HUDEP-2 (cell line): ENCODE results near the gene PRF1.

Source experiments
- DNase-seq, 76 experiments: peaks; one replicate each; lab custom pipeline; 2025; ENCODE audit not compliant: unreplicated experiment in 76 of 76; lab: John Stamatoyannopoulos, UW

Gene PRF1

DNA sequence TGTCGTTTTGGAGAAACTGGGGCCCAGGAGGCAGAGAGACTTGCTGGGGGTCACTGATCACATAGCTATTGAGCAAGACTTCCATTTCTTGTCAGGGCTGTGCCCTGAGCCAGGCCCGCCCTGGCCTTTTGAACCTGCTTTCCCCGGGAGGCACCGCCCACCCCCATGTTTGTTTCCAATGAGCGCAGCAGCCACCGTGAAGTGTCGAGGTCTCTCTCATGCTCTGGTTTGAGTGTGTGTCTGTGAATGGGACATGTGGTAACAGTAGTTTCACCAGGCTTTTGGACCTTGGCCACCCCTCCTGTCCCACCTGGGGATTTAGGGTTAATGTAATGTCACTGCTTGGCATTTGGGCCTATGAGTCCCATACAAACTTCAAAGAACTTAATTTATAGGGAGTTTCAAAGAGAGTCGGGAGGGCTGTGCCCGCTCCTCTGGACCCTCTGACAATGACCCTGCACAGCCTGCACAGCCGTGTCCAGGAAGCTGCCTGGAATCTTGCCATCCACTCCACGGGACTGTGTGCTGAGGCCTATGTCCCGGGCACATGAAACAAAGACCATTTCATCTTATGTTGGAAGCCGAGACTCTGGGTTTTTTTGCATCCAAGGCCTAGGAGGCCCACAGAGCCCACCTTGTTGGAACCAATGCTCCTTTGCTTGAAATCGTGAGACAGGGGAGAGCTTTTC is 6.3 kb downstream of the PRF1 start:
- DNase-seq = no peak

DNA sequence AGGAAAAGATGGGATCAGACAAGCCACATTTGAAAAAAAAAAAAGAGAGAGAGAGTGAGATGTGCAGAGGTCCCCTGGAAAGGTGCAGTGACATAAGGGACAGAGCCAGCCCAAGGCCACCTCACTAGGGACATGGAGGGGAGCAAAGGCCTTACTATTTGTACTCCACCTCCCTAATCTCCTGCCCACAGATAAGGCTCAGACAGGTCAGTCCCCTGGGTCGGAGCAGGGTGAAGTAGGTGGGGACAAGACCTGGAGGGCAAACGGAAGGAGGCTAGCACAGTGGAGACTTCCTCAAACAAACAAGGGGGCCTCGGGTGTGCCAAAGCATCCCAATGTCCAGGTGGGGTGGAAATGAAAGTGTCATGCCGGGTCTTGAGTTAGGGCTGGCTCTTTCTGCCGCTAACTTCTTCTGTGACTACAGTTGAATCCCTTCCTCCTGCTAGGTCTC is 7.0 kb downstream of the PRF1 start:
- DNase-seq = no peak

DNA sequence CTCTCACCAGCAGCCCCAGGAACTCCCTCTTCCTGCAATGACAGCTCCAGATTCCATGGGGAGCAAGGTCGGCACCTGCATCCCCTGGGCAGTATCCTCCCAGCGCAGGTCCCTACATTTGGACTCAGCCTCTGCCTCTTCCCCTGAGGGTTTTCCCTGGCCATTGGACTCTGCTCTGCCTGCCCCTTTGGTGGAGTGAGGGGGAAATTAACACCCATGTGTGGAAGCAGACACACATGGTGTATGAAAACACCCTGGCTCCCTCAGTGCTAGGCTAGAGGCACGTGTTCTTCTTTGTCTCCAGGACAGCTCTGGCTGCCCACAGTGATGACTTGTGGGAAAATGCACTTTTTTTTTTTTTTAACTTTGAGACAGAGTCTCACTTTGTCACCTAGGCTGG is 8.4 kb downstream of the PRF1 start:
- no peak for DNase-seq

- DNase-seq = no peak
Observed at GRCh38 chr10:70593513-70593890, 9.0 kb downstream of the PRF1 start.

DNA sequence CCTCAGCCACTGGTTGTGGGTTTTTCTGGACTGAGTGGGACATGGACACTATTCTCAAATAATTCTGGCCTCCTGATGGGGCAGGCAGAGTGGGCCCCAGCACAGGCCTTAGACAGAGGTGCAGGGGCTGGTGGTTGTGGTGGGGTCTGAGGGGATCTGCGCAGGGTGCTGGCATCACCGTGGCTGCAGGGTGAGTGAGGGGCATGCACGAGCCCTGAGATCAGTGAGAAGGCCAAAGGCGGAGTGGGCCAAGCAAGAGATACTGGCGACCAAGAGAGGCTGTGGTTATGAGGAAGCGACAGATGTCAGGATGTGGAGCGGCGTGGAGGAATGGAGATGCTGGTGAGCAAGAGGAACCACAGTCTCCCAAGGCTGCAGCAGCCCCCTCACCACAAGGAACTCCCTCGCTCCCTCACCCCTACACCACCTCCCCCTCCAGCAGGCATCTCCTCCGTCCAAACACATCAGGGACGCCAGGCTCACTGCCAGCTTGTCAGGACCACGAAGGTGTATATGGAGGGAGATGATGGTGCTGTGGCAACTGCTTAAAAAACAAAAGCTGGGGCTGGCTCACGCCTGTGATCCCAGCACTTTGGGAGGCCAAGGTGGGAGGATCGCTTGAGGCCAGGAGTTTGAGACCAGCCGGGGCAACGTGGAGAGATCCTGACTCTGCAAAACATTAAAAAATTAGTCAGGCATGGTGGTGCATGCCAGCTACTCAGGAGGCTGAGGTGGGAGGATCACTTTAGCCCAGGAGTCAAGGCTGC is 9.6 kb downstream of the PRF1 start:
- no peak for DNase-seq

DNA sequence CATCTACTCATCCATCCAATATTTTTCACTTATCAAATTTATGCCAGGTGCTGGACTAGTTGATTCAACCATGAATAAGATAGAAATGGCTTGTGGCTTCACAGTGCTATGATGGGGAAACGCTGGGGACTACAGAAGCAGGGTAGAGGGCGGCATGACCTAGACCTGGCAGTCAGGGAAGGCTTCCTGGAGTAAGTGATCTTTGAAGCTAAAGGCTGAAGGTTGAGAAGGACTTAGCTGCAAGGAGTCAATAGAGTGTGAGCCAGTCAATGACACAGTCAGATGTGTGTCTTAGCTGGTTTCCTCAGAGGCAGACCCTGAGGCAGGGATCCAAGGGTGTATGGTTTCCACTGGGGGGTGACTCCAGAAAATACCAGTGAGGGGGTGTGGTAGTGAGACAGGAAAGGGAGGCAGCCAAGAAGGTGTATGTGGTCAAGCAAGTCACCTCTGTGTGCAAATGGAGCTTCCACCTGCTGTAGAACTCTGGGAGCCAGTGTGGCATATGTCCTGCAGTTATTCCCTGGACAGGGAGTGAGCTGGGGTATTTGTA is 10.3 kb downstream of the PRF1 start:
- DNase-seq = no peak

- no peak for DNase-seq
Observed at GRCh38 chr10:70590655-70591416, 11.7 kb downstream of the PRF1 start.

GRCh38 chr10:70589762-70590654 is 12.5 kb downstream of the PRF1 start:
- no peak for DNase-seq

- no peak for DNase-seq
Observed at GRCh38 chr10:70588859-70589570, 13.5 kb downstream of the PRF1 start.

- DNase-seq = no peak
Observed at GRCh38 chr10:70588255-70588654, 14.3 kb downstream of the PRF1 start.

DNA sequence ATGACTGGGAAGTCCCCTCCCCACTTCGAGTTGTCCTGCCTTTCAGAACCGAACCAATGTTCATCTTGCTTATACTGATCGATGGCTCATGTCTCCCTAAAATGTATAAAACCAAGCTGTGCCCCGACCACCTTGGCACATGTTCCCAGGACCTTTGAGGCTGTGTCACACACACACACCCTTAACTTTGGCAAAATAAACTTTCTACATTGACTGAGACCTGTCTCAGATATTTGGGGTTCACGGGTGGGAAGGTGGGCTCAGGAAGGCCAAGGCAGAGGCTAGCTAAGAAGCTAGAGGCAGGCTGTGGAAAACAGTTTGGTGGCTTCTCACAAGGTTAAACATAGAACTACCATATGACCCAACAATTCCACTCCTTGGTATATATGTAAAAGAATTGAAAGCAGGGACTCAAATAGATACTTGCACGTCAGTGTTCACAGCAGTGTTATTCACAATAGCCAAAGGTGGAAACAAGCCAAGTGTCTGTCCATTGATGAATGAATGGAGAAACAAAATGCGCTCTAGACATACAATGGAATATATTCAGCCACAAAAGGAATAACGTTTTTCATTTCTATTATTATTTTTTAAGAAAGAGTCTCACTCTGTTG is 15.4 kb downstream of the PRF1 start:
- no peak for DNase-seq

- DNase-seq = no peak
Observed at GRCh38 chr10:70586348-70586930, 16.1 kb downstream of the PRF1 start.

DNA sequence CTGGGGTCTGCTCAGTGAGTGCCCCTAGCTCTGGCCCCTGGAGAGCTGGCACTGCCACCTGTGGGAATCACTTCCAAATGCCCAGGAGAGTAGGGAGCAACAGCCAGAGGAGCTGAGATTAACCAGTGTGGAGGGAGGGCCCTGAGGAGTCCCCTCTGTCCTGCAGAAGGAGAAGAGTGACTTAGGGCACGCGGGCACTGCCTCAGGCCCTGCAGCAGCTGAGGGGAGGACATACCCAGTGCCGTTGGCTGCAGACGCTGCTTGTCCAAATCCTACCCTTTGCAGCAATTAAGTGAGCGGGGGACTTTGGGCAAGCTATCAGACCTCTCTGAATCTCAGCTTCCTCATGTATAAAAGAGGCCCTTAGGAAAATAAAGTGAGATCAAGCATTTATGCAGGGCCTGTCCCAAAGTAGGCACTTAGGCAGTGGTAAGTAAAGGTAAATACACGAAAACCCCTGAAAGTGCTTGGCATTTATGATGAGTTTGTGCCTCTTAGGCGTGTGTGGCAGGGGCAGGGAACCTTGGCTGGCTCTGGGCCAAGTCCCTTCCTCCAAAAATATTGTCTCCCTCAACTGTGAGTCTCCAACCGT is 16.9 kb downstream of the PRF1 start:
- no peak for DNase-seq

DNA sequence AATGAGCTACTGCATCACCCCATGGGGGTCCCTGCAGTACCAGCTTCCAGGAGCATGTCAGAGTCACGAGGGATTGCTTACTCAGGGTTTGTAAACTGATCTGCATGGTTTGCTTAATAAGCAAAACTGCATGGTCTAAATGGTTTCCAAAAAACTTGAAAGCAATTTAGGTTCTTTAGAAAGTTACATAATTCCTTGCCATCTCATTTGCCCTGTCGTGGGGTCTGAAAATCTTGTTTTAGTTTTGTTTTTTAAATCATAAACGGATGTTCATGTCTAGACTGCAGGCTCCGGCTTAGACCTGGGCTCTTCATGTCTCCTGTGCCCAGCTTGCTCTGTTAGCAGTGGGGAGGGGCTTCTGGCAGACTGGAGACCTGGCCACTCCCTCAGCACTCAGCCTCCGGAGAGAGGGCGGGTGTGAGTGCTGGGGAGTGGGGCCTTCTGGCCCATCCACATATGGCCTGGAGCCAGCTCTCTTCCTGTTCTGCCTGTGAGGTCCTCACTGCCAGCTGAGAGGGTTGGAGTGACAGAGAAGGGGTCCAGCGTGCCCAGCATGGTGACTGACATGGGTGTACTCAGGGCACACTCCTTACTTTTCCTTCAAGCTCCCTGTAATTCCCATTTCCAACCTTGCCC is 17.5 kb downstream of the PRF1 start:
- no peak for DNase-seq

DNA sequence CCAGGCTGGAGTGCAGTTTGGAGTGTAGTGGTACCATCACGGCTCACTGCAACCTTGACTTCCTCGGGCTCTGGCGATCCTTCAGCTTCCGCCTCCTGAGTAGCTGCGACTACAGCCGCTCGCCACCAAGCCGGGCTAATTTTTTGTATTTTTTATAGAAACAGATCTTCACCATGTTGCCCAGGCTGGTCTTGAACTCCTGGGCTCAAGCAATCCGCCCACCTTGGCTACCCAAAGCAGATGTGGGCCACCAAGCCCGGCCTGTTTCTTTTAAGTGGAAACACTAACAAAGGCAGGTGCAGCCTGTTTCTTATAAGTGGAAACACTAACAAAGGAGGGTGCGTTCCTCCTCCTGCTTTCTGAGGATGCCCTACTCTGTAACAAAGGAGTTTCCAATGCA is 18.2 kb downstream of the PRF1 start:
- DNase-seq = no peak

DNA sequence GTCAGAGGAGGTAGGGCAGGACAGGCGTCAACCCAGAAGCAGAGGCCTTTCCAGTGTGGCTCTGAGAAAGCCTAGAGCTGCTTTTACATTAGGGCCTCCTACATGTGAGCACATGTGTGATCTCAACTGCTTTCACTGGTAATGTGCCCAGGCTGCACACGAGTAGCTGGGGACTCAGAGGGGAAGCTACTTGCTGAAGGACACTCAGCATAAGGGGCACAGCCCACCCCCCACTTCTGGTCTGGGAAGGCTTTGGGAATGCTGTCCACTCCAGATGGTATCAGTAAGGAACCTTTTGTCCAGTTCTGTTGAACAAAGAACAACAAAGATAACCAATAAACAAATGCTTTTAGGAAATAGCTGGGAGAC is 18.9 kb downstream of the PRF1 start:
- DNase-seq = no peak

DNA sequence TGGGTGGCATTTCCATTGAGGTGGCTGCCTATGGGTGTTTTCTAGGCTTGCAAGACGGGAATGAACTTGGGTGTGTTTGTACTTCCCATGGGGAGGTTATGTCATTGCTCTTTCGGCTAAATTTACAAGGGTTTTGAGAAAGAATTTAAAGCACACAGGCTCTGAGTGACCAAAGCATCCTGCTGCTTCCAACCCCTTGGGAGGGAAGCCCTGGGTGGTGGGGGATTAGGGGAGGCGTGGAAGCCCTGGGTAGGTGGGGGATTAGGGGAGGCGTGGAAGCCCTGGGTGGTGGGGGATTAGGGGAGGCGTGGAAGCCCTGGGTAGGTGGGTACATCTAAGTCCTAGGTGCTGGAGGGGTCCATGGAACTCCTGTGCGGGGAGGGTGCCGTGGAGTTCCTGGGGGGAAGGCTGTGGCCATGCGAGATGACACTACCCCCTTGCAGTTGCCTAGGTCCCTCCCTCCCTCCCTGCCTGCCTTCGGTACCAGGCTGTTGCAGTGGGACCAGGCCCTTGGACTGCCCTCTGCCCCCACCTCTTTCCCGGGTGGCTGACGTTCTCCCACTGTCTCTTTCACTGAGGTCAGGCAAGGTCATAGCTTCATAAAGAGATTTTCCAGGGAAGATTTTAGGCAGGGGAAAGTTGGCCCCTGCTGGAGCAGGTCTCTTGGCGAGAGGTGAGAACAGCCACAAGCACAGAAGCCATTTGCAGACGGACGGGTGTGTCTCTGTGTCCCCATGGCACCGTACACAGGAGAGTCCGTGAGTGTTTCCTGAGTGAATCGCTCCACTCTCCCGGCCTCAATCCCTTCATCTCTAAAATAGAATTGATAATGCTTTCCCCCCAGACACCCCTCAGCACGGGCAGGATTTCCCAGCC is 19.5 kb downstream of the PRF1 start:
- no peak for DNase-seq
